ENCODE results near the gene PMVK.

DNA sequence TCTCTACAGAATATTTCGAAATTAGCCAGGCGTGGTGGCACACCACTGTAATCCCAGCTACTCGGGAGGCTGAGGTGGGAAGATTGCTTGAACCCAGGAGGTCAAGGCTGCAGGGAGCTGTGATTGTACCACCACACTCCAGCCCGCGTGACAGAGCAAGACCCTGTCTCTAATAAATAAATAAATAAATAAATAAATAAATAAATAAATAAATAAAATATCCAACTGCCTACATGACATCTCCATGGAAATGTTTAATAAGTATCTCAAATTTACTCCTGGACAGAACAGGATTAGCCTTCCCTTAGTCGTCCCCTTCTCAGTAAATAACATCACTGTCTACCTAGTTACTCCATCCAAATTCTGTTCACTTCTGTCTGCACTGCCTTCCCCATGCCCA, 37.5 kb downstream of the PMVK start:
- TF ChIP-seq, protein P1, sequence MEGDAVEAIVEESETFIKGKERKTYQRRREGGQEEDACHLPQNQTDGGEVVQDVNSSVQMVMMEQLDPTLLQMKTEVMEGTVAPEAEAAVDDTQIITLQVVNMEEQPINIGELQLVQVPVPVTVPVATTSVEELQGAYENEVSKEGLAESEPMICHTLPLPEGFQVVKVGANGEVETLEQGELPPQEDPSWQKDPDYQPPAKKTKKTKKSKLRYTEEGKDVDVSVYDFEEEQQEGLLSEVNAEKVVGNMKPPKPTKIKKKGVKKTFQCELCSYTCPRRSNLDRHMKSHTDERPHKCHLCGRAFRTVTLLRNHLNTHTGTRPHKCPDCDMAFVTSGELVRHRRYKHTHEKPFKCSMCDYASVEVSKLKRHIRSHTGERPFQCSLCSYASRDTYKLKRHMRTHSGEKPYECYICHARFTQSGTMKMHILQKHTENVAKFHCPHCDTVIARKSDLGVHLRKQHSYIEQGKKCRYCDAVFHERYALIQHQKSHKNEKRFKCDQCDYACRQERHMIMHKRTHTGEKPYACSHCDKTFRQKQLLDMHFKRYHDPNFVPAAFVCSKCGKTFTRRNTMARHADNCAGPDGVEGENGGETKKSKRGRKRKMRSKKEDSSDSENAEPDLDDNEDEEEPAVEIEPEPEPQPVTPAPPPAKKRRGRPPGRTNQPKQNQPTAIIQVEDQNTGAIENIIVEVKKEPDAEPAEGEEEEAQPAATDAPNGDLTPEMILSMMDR (IDR thresholded peaks at IDR 0.05; ENCODE audit: low read depth, low read length, missing input control): no peak
- TF ChIP-seq TAF1 (conservative IDR thresholded peaks at IDR 0.05): no peak
- TF ChIP-seq RXRA (IDR thresholded peaks at IDR 0.05): no peak

All from liver (tissue), 3 donors.